SK-N-SH (cell line): Measurements from ENCODE around the gene HOMER2.

Source experiments
- CHD2 ChIP-seq: fragments of 150-350 bp; IDR thresholded peaks from 2 replicates; pipeline ENCODE4 v1.6.1; 2018; ENCODE audit warnings: low read length; ENCODE audit not compliant: partially characterized antibody
- ELF1 ChIP-seq: IDR thresholded peaks from 2 replicates; pipeline ENCODE4 v1.4.0; 2012
- NFIC ChIP-seq: IDR thresholded peaks from 2 replicates; pipeline ENCODE4 v1.4.0; 2012; ENCODE audit warnings: borderline replicate concordance
- NRF1 ChIP-seq: IDR thresholded peaks from 2 replicates; pipeline ENCODE4 v1.6.1; 2012; ENCODE audit warnings: low read depth, mild to moderate bottlenecking, low read length
- REST ChIP-seq: IDR thresholded peaks from 2 replicates; pipeline ENCODE4 v1.6.1; 2012; ENCODE audit warnings: mild to moderate bottlenecking, low read depth, low read length, moderate library complexity
- TEAD4 ChIP-seq: IDR thresholded peaks from 2 replicates; pipeline ENCODE4 v1.4.0; 2012; ENCODE audit warnings: mild to moderate bottlenecking, borderline replicate concordance; ENCODE audit not compliant: insufficient read depth
- TF ChIP-seq, protein P1 (sequence below): fragments of 200-600 bp; sonication (generic); IDR thresholded peaks from 2 replicates; pipeline ENCODE4 v1.6.1; 2017; ENCODE audit warnings: antibody characterized with exemption, mild to moderate bottlenecking, moderate library complexity

DNA sequence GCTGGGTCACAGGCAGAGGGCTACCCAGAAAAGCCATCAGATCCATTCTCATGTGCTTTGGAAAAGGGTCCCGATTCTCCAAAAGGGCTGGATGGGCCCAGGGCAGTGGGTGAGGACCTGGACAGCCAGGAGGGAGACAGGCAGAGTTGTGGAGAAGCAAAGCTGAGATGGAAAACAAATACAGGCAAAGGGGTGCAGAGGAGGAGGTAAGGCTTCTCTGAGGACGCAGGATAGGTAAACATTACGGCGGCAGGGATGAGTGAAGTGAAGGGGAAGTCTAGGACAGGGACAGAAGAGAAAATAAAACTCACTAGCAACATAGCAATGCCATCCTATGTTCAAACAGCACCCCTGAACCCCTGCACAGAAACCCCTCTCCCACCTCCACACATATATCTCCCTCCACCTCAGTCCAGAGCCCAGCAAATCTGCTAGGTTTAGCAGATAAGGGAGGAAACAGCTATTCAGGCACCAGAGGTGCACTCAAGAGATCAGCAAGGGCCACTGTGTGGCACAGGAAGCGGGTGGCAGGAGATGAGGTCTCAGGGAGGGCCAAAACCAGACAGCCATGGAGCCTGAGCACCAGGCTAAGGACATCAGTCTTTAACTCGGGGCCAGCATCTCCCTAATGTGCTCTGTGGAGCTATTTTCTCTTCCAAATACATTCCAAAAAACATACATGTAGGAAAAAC, 51.3 kb downstream of the HOMER2 start:
- no peak for TF ChIP-seq CHD2
- TF ChIP-seq, protein P1, sequence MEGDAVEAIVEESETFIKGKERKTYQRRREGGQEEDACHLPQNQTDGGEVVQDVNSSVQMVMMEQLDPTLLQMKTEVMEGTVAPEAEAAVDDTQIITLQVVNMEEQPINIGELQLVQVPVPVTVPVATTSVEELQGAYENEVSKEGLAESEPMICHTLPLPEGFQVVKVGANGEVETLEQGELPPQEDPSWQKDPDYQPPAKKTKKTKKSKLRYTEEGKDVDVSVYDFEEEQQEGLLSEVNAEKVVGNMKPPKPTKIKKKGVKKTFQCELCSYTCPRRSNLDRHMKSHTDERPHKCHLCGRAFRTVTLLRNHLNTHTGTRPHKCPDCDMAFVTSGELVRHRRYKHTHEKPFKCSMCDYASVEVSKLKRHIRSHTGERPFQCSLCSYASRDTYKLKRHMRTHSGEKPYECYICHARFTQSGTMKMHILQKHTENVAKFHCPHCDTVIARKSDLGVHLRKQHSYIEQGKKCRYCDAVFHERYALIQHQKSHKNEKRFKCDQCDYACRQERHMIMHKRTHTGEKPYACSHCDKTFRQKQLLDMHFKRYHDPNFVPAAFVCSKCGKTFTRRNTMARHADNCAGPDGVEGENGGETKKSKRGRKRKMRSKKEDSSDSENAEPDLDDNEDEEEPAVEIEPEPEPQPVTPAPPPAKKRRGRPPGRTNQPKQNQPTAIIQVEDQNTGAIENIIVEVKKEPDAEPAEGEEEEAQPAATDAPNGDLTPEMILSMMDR: no peak
- TF ChIP-seq NRF1: no peak
- TF ChIP-seq TEAD4: no peak
- TF ChIP-seq ELF1: no peak
- no peak for TF ChIP-seq REST
- no peak for TF ChIP-seq NFIC
